Astrocyte (in vitro differentiated cells and primary cell): ENCODE results near the gene KLHL33. TPM values are rescaled to one million over a fixed set of nuclear protein-coding genes. Genes with fewer than 3 reads are reported as not detected.

ENCODE experiments used
- DNase-seq: peaks from one replicate; pipeline ENCODE4 v3.0.0-alpha.2; 2010; ENCODE audit warnings: low read depth
- FAIRE-seq: peaks from 2 replicates; lab custom pipeline; 2011; peaks lifted over from hg19 to GRCh38; lab: Jason Lieb, UNC
- H2AFZ ChIP-seq: 2 replicates; pipeline ENCODE4 v1.6.0; 2012; ENCODE audit warnings: low read depth, low read length, inconsistent platforms
- H3K27ac ChIP-seq: 2 replicates; pipeline ENCODE4 v1.5.1; 2011; ENCODE audit warnings: low read depth, low read length, inconsistent platforms
- H3K27me3 ChIP-seq: 2 replicates; pipeline ENCODE4 v1.6.0; 2011; ENCODE audit warnings: low read length, inconsistent platforms; ENCODE audit not compliant: insufficient read depth
- H3K36me3 ChIP-seq: 2 replicates; pipeline ENCODE4 v1.5.1; 2011; ENCODE audit warnings: low read length, inconsistent platforms; ENCODE audit not compliant: insufficient read depth
- H3K4me1 ChIP-seq: 2 replicates; pipeline ENCODE4 v1.5.1; 2011; ENCODE audit warnings: low read length, inconsistent platforms; ENCODE audit not compliant: insufficient read depth
- H3K4me2 ChIP-seq: 2 replicates; pipeline ENCODE4 v1.6.0; 2012; ENCODE audit warnings: low read length, inconsistent platforms
- H3K4me3 ChIP-seq: 2 replicates; pipeline ENCODE4 v1.5.1; 2011; ENCODE audit warnings: low read depth, mild to moderate bottlenecking, low read length, inconsistent platforms; ENCODE audit not compliant: insufficient read depth
- H3K79me2 ChIP-seq: 2 replicates; pipeline ENCODE4 v1.6.0; 2012; ENCODE audit warnings: mild to moderate bottlenecking, low read length, inconsistent platforms; ENCODE audit not compliant: insufficient read depth
- H3K9ac ChIP-seq: 2 replicates; pipeline ENCODE4 v1.6.0; 2012; ENCODE audit warnings: mild to moderate bottlenecking, low read length, inconsistent platforms
- H3K9me3 ChIP-seq: 2 replicates; pipeline ENCODE4 v1.5.1; 2012; ENCODE audit warnings: low read depth, mild to moderate bottlenecking, low read length, inconsistent platforms; ENCODE audit not compliant: insufficient read depth
- H4K20me1 ChIP-seq: 2 replicates; pipeline ENCODE4 v1.6.0; 2012; ENCODE audit warnings: low read length, inconsistent platforms; ENCODE audit not compliant: insufficient read depth
- H3K27ac Mint-ChIP-seq: one replicate; pipeline ENCODE4 v1.8.0; 2021; ENCODE audit warnings: mild to moderate bottlenecking, mixed read lengths; ENCODE audit not compliant: unreplicated experiment
- H3K27me3 Mint-ChIP-seq: one replicate; pipeline ENCODE4 v1.8.0; 2021; ENCODE audit warnings: low read depth, mixed read lengths; ENCODE audit not compliant: unreplicated experiment
- H3K36me3 Mint-ChIP-seq: one replicate; pipeline ENCODE4 v1.8.0; 2021; ENCODE audit warnings: low read depth, mixed read lengths; ENCODE audit not compliant: unreplicated experiment
- H3K4me1 Mint-ChIP-seq: one replicate; pipeline ENCODE4 v1.8.0; 2021; ENCODE audit warnings: low read depth, mixed read lengths; ENCODE audit not compliant: unreplicated experiment
- H3K4me3 Mint-ChIP-seq: one replicate; pipeline ENCODE4 v1.8.0; 2021; ENCODE audit warnings: mild to moderate bottlenecking, moderate library complexity, mixed read lengths; ENCODE audit not compliant: unreplicated experiment
- H3K9me3 Mint-ChIP-seq: one replicate; pipeline ENCODE4 v1.8.0; 2021; ENCODE audit warnings: mild to moderate bottlenecking, mixed read lengths; ENCODE audit not compliant: unreplicated experiment
- CTCF ChIP-seq: IDR thresholded peaks from 2 replicates; pipeline ENCODE4 v1.5.1; 2011; ENCODE audit warnings: low read depth, mild to moderate bottlenecking, inconsistent platforms, low read length, moderate library complexity; ENCODE audit not compliant: insufficient read depth
- EZH2 ChIP-seq: IDR thresholded peaks from 2 replicates; pipeline ENCODE4 v1.6.1; 2012; ENCODE audit warnings: mild to moderate bottlenecking, low read length, inconsistent platforms; ENCODE audit not compliant: insufficient read depth
- total RNA-seq: library from RNA; stranded (reverse); gene quantifications from 2 replicates; pipeline ENCODE4 v1.2.1, GENCODE V29; 2021

Gene KLHL33
- total RNA-seq, 1 donor from 2014 or later: 0.07 TPM

- FAIRE-seq (no peak), DNase-seq (no peak)
- H3K4me1 Mint-ChIP-seq: no peaks in the 10 kb centered on the region
- Histone ChIP-seq H3K4me3 (no peak overlapping the region), H2AFZ (no peak overlapping the region), H3K27ac (no peak overlapping the region), H3K4me2 (no peak overlapping the region), H3K27me3 (no peaks in the 10 kb centered on the region), H3K9me3 (no peaks in the 10 kb centered on the region), H3K79me2 (no peaks in the 10 kb centered on the region), H4K20me1 (no peaks in the 10 kb centered on the region), H3K4me1 (peaks cover 15% of the 10 kb centered on the region), H3K9ac (no peak overlapping the region), H3K36me3 (no peaks in the 10 kb centered on the region)
- H3K36me3 Mint-ChIP-seq: peaks cover 7% of the 10 kb centered on the region
- no peaks in the 10 kb centered on the region for H3K9me3 Mint-ChIP-seq
- H3K27me3 Mint-ChIP-seq: peaks cover 37% of the 10 kb centered on the region
- no peak overlapping the region for H3K27ac Mint-ChIP-seq
- TF ChIP-seq EZH2: no peak
- TF ChIP-seq CTCF: no peak
- H3K4me3 Mint-ChIP-seq: peak overlapping the region; percentile 36
Measured at GRCh38 chr14:20438664-20439063, 2.7 kb upstream of the KLHL33 start.

DNA sequence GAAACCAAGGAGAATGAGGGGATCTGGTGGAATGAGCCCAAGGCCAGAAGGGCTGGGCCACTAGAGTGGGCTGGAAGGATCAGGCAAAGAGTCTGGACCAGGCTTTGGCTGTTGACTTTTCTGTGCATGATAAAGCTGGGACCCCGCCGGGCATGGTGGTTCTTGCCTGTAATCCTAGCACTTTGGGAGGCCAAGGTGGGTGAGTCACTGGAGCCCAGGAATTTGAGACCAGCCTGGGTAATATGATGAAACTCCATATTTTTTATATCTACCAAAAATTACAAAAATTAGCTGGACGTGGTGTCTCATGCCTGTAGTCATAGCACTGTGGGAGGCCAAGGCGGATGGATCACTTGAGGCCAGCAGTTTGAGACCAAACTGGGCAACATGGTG lies 393 bp upstream of the KLHL33 start:
- TF ChIP-seq CTCF (no peak), EZH2 (no peak)
- H3K27me3 Mint-ChIP-seq: peaks cover 37% of the 10 kb centered on the region
- FAIRE-seq: no peak
- H3K4me3 Mint-ChIP-seq: no peak overlapping the region
- no peak overlapping the region for H3K4me3 ChIP-seq
- no peaks in the 10 kb centered on the region for H3K36me3 ChIP-seq
- no peaks in the 10 kb centered on the region for H3K79me2 ChIP-seq
- no peaks in the 10 kb centered on the region for H3K4me1 Mint-ChIP-seq
- H3K9me3 ChIP-seq: no peaks in the 10 kb centered on the region
- H3K4me2 ChIP-seq: peak overlapping the region; percentile 8
- H3K27me3 ChIP-seq: no peaks in the 10 kb centered on the region
- H3K4me1 ChIP-seq: peaks cover 15% of the 10 kb centered on the region
- no peak overlapping the region for H3K9ac ChIP-seq
- H2AFZ ChIP-seq: no peak overlapping the region
- H3K27ac ChIP-seq: no peak overlapping the region
- no peak overlapping the region for H3K27ac Mint-ChIP-seq
- DNase-seq: peak; percentile 29
- H3K36me3 Mint-ChIP-seq: no peaks in the 10 kb centered on the region
- no peaks in the 10 kb centered on the region for H3K9me3 Mint-ChIP-seq
- no peaks in the 10 kb centered on the region for H4K20me1 ChIP-seq

DNA sequence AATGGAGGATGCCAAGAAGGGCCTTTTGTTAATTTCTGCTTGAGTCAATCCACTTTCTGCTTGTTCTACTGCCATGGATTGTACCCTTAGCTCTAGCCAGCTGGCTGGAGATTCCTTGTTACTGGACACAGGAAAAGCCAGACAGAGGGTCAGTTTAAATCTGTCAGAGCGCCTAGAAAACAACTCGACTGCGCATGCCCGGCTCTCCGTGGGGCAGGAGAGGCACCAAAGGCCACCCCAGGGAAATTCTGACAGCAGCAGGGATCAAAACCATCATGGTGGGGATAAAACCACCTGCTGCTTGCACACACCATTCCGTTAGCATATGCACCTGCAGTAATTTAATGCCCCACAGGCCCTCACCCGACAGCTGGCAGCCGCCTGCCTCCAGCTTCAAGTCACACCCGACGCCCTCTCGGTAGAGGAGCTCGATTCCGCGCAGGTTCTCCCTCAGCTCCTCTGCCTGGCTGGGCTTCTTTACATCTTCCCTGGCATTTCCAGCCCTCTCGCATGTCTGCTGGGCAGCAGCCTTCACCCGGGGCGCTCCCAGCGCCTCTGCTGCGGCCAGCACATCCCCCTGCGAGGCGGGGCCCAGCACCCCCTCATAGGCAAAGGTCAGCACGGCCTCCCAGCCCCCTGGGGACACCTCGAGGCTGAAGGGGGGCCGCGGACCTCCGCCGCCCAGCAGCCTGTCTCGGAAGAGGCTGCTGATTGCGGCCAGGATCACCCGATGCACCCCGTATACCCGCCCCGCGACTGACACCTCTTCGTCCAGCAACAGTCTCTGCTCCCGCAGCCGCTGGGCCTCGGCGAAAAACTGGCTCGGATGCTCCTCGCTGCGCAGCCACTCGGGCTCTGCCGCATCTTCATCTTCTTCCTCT lies 1.0 kb downstream of the KLHL33 start:
- H3K4me1 Mint-ChIP-seq: no peaks in the 10 kb centered on the region
- H3K4me3 Mint-ChIP-seq: no peak overlapping the region
- H3K27ac ChIP-seq: no peak overlapping the region
- H3K27me3 ChIP-seq: no peaks in the 10 kb centered on the region
- H3K27ac Mint-ChIP-seq: no peak overlapping the region
- no peak for TF ChIP-seq EZH2
- TF ChIP-seq CTCF: no peak
- no peaks in the 10 kb centered on the region for H3K79me2 ChIP-seq
- peak overlapping the region; percentile 22 for H3K9ac ChIP-seq
- H3K27me3 Mint-ChIP-seq: peaks cover 32% of the 10 kb centered on the region
- peak overlapping the region; percentile 74 for H2AFZ ChIP-seq
- H3K9me3 ChIP-seq: no peaks in the 10 kb centered on the region
- peaks cover 15% of the 10 kb centered on the region for H3K4me1 ChIP-seq
- no peak for FAIRE-seq
- no peaks in the 10 kb centered on the region for H3K36me3 ChIP-seq
- no peaks in the 10 kb centered on the region for H4K20me1 ChIP-seq
- H3K9me3 Mint-ChIP-seq: no peaks in the 10 kb centered on the region
- no peaks in the 10 kb centered on the region for H3K36me3 Mint-ChIP-seq
- no peak for DNase-seq
- H3K4me3 ChIP-seq: peak overlapping the region; percentile 28
- peak overlapping the region; percentile 78 for H3K4me2 ChIP-seq
